CD8-positive, alpha-beta memory T cell (primary cell): Measurements from ENCODE around the gene C3. TPM values are rescaled to one million over a fixed set of nuclear protein-coding genes. Genes with fewer than 3 reads are reported as not detected.
"Not testable (repeated sequence)": the region's sequence is repeated elsewhere in the genome, so short reads cannot be mapped to it uniquely, and the experiment has no call there.

Experiments
- CTCF ChIA-PET: fragments of 350-600 bp; sonication (Branson Sonifier 250); formaldehyde crosslinking; loops from one replicate; lab custom pipeline; 2021; ENCODE audit warnings: antibody characterized with exemption; lab: Charles Lee
- POLR2A ChIA-PET: fragments of 350-600 bp; sonication (Branson Sonifier 250); formaldehyde crosslinking; loops from one replicate; lab custom pipeline; 2021; ENCODE audit warnings: antibody characterized with exemption; lab: Charles Lee
- DNase-seq, 5 donors: peaks; one replicate each; pipeline versions ENCODE4 v3.0.0 to v3.0.0-alpha.2; 2020 to 2022; ENCODE audit warnings: mixed read lengths in 1 of 5
- H3K27ac ChIP-seq: one replicate; pipeline ENCODE4 v1.7.0; 2013; ENCODE audit warnings: low read depth, mild to moderate bottlenecking, low read length, moderate library complexity
- H3K27me3 ChIP-seq: 2 replicates; pipeline ENCODE4 v1.7.0; 2013; ENCODE audit warnings: low read length, mild to moderate bottlenecking; ENCODE audit not compliant: insufficient read depth, poor library complexity, severe bottlenecking
- H3K36me3 ChIP-seq: 2 replicates; pipeline ENCODE4 v1.7.0; 2013; ENCODE audit warnings: mild to moderate bottlenecking, low read length, moderate library complexity; ENCODE audit not compliant: insufficient read depth
- H3K4me1 ChIP-seq: 2 replicates; pipeline ENCODE4 v1.7.0; 2013; ENCODE audit warnings: mild to moderate bottlenecking, low read length, moderate library complexity; ENCODE audit not compliant: insufficient read depth
- H3K4me3 ChIP-seq: 2 replicates; pipeline ENCODE4 v1.7.0; 2013; ENCODE audit warnings: mild to moderate bottlenecking, low read length
- H3K9me3 ChIP-seq: 2 replicates; pipeline ENCODE4 v1.7.0; 2013; ENCODE audit warnings: mild to moderate bottlenecking, low read length
- H3K27ac Mint-ChIP-seq, 8 donors: one replicate each; pipeline ENCODE4 v1.8.0; 2020 to 2021; ENCODE audit warnings: mixed read lengths in 8 of 8, mild to moderate bottlenecking in 6 of 8, inconsistent platforms in 3 of 8, moderate library complexity in 3 of 8
- H3K27me3 Mint-ChIP-seq, 2 donors: one replicate each; pipeline ENCODE4 v1.8.0; 2020 to 2021; ENCODE audit warnings: mixed read lengths in 2 of 2, mild to moderate bottlenecking in 1 of 2, moderate library complexity in 1 of 2
- H3K36me3 Mint-ChIP-seq, 3 donors: one replicate each; pipeline ENCODE4 v1.8.0; 2020 to 2021; ENCODE audit warnings: mixed read lengths in 3 of 3, inconsistent platforms in 1 of 3, mild to moderate bottlenecking in 1 of 3
- H3K4me1 Mint-ChIP-seq, 3 donors: one replicate each; pipeline ENCODE4 v1.8.0; 2020 to 2021; ENCODE audit warnings: mixed read lengths in 3 of 3, inconsistent platforms in 1 of 3, mild to moderate bottlenecking in 1 of 3
- H3K4me3 Mint-ChIP-seq, 7 donors: one replicate each; pipeline ENCODE4 v1.8.0; 2020 to 2021; ENCODE audit warnings: mixed read lengths in 7 of 7, mild to moderate bottlenecking in 6 of 7, moderate library complexity in 4 of 7, inconsistent platforms in 2 of 7
- H3K9me3 Mint-ChIP-seq, 5 donors: one replicate each; pipeline ENCODE4 v1.8.0; 2020 to 2022; ENCODE audit warnings: mixed read lengths in 5 of 5, mild to moderate bottlenecking in 3 of 5, moderate library complexity in 2 of 5, inconsistent platforms in 1 of 5
- polyA plus RNA-seq: library from polyadenylated mRNA; unstranded; fragments of 300-500 nt; fragmentation: Illumina TruSeq; gene quantifications from one replicate; pipeline ENCODE4 v1.2.3, GENCODE V29; 2021
- total RNA-seq, 2 experiments: library from RNA; stranded (reverse); gene quantifications; one replicate each; pipeline ENCODE4 v1.2.3, GENCODE V29; 2021

C3 gene
- total and polyA plus RNA-seq, 3 experiments from 2014 or later, result 1.6 to 1.7 TPM; not detected in 1

DNA sequence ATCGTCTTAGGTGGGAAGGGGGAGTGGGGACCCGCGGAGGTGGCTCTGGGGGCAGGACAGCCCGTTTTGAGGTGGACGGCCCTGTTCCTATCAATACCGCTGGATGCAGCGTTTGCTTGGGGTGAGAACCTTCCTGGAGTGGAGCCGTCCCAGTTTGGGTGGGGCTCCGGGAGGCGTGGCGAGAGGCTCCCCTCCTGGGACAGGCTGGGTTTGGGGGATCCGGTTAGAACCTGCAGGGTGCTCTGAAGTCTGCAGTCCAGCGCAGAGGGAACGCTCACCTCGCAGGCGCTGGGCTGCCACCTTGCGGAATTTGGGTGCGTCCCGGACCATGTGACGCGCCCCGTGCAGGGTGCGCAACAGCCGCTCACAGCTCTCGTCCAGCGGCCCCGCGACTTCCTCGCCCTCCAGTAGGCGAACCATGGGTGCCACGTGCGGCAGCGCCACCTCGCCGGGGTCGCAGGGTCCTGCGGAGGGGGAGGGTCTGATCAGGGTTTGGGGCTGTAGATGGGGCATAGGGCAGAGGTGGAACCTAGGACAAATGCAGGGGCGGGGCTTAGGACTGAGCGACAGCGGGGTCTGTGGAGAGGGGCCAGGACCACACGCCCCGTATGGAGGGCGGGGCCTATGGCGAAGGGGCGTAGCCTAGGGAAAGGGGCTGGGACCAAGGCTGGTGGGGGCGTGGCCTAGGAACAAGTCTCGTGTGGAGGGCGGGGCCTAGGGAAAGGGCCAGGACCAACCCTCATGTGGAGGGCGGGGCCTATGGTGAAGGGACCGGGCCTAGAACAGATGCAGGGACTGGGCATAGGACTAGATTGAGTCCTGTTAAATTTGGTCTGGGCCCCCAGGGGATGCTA lies 33.0 kb upstream of the C3 start:
- Mint-ChIP-seq H3K9me3 (no peaks in the 10 kb centered on the region), H3K27me3 (no peaks in the 10 kb centered on the region), H3K27ac (peak overlapping the region; percentile 55 to 93 (median 80)), H3K4me1 (peaks cover 5 to 9% (median 7%) of the 10 kb centered on the region in 3 donors), H3K36me3 (peaks cover under 1 to 67% (median 15%) of the 10 kb centered on the region in 3 donors), H3K4me3 (peak overlapping the region; percentile 28 to 83 (median 75))
- H3K4me3 ChIP-seq, result peak overlapping the region; percentile 34
- no peaks in the 10 kb centered on the region for H3K9me3 ChIP-seq
- ChIA-PET CTCF (interaction anchor here (1.2 to 2.0 kb wide), 5 partner anchors 15 to 237 kb away, joined by 3 to 6 read pairs (median 4); partner anchors contain the start of gene TNFSF14), POLR2A (interaction anchor here (0.6 kb wide), 1 partner anchor 110 kb away, joined by 4 read pairs; no protein-coding TSS in a partner anchor)
- H3K36me3 ChIP-seq, result peaks cover 23% of the 10 kb centered on the region
- H3K27me3 ChIP-seq, result no peaks in the 10 kb centered on the region
- no peaks in the 10 kb centered on the region for H3K4me1 ChIP-seq
- DNase-seq, result peak; percentile 54 to 83 (median 74)
- peak overlapping the region; percentile 43 for H3K27ac ChIP-seq

DNA sequence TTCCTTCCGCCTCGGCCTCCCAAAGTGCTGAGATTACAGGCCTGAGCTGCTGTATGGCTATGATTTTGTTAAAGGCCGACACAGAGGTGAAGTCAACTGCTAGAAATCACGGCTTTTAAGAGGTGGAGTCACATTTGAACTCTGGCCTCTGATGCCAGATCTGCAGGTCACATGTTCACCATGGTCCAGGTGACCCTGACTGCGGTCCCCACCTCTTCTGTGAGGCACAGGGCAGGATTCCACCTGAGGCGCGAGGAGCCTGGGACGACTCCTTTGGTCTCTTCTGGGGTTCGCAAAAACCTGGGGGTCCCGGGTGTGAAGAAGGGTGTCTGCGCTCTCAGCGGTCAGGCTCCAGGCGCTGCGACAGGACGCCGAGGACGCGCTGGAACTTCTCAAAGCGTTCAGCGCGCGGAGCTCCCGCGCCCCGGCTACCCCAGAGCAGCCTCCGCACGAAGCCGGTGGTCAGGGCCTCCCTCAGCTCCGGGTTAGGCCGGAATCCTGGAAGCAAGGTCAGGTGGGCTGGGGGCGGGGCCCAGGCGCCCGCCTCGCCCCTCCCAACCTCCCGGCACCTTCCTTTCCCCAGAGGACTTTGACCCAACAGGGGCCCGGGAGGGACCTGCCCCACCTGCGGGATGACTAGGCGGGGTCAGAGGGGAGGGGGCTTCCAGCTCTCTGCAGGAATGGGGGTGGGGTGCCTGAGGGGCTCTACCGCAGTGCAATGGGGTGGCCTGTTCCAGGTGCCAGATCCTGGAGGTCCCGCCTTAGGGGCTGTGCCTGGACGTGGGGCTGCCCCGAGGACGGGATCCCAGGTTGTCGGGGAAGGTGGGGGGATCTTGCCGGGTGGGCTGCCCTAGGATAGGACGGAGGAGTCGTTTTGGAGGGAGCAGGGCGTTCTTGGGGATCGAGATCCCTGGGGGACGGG lies 32.1 kb upstream of the C3 start:
- no peak overlapping the region for H3K4me3 ChIP-seq
- POLR2A ChIA-PET, result interaction anchor here (0.6 kb wide), 1 partner anchor 111 kb away, joined by 4 read pairs; no protein-coding TSS in a partner anchor
- Mint-ChIP-seq H3K9me3 (no peaks in the 10 kb centered on the region), H3K36me3 (peaks cover 0 to 70% (median 19%) of the 10 kb centered on the region in 3 donors), H3K27ac (peak overlapping the region in 1 of 8 donors; percentile 79), H3K4me1 (peaks cover 5 to 9% (median 7%) of the 10 kb centered on the region in 3 donors), H3K27me3 (no peaks in the 10 kb centered on the region), H3K4me3 (peak overlapping the region in 1 of 7 donors; percentile 78)
- H3K9me3 ChIP-seq, result no peaks in the 10 kb centered on the region
- DNase-seq, result no peak
- CTCF ChIA-PET, result interaction anchor here (1.0 to 2.0 kb wide), 4 partner anchors 9 to 236 kb away, joined by 3 to 6 read pairs (median 4); no protein-coding TSS in a partner anchor
- H3K27me3 ChIP-seq, result no peaks in the 10 kb centered on the region
- H3K4me1 ChIP-seq, result no peaks in the 10 kb centered on the region
- peak overlapping the region; percentile 43 for H3K27ac ChIP-seq
- H3K36me3 ChIP-seq, result peaks cover 26% of the 10 kb centered on the region

DNA sequence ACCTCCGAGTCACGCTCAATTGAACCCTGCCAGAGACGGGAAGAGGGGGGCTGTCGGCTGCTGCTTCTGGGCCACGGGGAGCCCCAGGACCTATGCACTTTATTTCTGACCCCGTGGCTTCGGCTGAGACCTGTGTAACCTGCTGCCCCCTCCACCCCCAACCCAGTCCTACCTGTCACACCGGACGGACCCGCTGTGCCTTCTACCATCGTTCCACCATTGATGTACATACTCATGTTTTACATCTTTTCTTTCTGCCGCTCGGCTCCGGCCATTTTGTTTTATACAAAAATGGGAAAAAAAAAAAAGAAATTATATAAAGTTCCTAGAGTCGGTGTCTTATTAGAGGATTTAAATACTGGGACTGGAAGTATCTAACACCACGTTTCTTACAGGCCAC lies 30.7 kb upstream of the C3 start:
- ChIA-PET CTCF (interaction anchor here (1.0 kb wide), 1 partner anchor 10 kb away, joined by 3 read pairs; no protein-coding TSS in a partner anchor), POLR2A (no interaction called here)
- no peak overlapping the region for H3K27ac Mint-ChIP-seq
- Histone ChIP-seq H3K4me1 (no peaks in the 10 kb centered on the region), H3K4me3 (no peak overlapping the region), H3K27me3 (no peaks in the 10 kb centered on the region), H3K27ac (no peak overlapping the region), H3K9me3 (no peaks in the 10 kb centered on the region), H3K36me3 (peaks cover 26% of the 10 kb centered on the region)
- DNase-seq, result no peak
- no peaks in the 10 kb centered on the region for H3K27me3 Mint-ChIP-seq
- H3K4me1 Mint-ChIP-seq, result peaks cover 5 to 9% (median 7%) of the 10 kb centered on the region in 3 donors
- no peaks in the 10 kb centered on the region for H3K9me3 Mint-ChIP-seq
- peaks cover 0 to 75% (median 18%) of the 10 kb centered on the region in 3 donors for H3K36me3 Mint-ChIP-seq
- no peak overlapping the region for H3K4me3 Mint-ChIP-seq

DNA sequence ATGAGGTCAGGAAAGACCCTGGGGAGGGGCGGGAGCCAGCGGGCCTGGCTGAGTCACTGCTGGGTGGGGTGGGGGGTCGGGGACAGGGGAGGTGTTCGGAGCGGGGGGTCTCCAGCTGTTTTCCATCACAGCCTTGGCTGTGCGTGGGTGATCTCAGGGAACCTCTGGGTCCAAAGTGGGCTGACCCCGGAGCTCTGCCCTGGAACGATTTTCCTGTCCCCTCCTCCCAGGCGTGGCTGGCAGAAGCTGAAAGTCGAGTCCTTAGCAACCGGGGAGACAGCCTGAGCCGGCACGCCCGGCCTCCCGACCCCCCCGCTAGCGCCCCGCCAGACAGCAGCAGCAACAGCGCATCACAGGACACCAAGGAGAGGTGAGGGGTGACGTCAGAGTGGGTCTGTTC lies 29.6 kb upstream of the C3 start:
- H3K4me1 Mint-ChIP-seq, result peaks cover 5 to 9% (median 7%) of the 10 kb centered on the region in 3 donors
- peak overlapping the region in 1 of 8 donors; percentile 36 for H3K27ac Mint-ChIP-seq
- no peaks in the 10 kb centered on the region for H3K27me3 Mint-ChIP-seq
- H3K27ac ChIP-seq, result no peak overlapping the region
- ChIA-PET POLR2A (no interaction called here), CTCF (no interaction called here)
- H3K4me3 Mint-ChIP-seq, result no peak overlapping the region
- peaks cover 0 to 77% (median 19%) of the 10 kb centered on the region in 3 donors for H3K36me3 Mint-ChIP-seq
- no peak for DNase-seq
- H3K4me1 ChIP-seq, result no peaks in the 10 kb centered on the region
- no peaks in the 10 kb centered on the region for H3K9me3 ChIP-seq
- H3K36me3 ChIP-seq, result peaks cover 23% of the 10 kb centered on the region
- no peaks in the 10 kb centered on the region for H3K27me3 ChIP-seq
- H3K4me3 ChIP-seq, result no peak overlapping the region
- no peaks in the 10 kb centered on the region for H3K9me3 Mint-ChIP-seq

DNA sequence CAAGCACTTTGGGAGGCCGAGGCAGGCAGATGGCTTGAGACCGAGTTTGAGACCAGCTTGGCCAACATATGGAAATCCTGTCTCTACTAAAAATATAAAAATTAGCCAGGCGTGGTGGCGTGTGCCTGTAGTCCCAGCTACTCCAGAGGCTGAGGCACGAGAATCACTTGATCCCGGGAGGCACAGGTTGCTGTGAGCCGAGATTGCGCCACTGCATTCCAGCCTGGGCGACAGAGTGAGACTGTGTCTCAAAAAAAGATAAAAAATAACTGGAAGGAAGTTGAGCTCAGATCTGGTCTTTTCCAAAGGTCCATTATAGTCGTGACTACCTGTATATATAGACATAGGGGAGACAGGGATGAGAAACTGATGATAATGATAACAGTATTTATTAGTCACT lies 28.1 kb upstream of the C3 start:
- peaks cover 14% of the 10 kb centered on the region for H3K36me3 ChIP-seq
- Mint-ChIP-seq H3K36me3 (peaks cover 0 to 70% (median 14%) of the 10 kb centered on the region in 3 donors), H3K4me3 (peak overlapping the region in 1 of 7 donors; percentile 40)
- H3K27me3 Mint-ChIP-seq, H3K4me3 ChIP-seq, H3K27me3 ChIP-seq, POLR2A ChIA-PET, H3K27ac ChIP-seq, H3K4me1 ChIP-seq, H3K27ac Mint-ChIP-seq, H3K9me3 Mint-ChIP-seq, H3K9me3 ChIP-seq, DNase-seq, H3K4me1 Mint-ChIP-seq: not testable (repeated sequence)
- CTCF ChIA-PET, result interaction anchor here (1.2 kb wide), 1 partner anchor 11 kb away, joined by 3 read pairs; the partner anchor contains the start of gene GPR108

DNA sequence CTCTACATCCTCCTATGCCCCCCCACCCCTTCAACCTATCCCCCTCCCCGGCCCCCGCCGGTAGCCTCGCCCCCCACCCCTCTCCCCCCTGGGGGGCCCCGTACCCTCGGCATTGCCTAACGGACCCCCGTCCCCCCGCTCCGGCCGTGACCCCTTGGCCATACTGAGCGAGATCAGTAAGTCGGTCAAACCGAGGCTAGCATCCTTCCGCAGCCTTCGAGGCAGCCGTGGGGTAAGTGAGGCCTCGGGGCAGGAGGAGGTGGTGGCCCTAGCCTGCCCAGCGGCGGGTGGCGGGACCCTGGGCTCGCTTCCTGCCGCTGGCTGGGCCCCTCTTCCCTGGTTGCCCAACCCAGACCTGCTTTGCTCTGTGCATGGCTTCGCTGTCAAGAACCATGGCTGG lies 25.5 kb upstream of the C3 start:
- Histone ChIP-seq H3K4me3 (no peak overlapping the region), H3K27ac (no peak overlapping the region), H3K27me3 (no peaks in the 10 kb centered on the region), H3K4me1 (peaks cover 6% of the 10 kb centered on the region), H3K36me3 (peaks cover 5% of the 10 kb centered on the region), H3K9me3 (no peaks in the 10 kb centered on the region)
- H3K36me3 Mint-ChIP-seq, result peaks cover 0 to 48% (median 12%) of the 10 kb centered on the region in 3 donors
- ChIA-PET POLR2A (no interaction called here), CTCF (no interaction called here)
- peak overlapping the region in 1 of 7 donors; percentile 65 for H3K4me3 Mint-ChIP-seq
- no peak overlapping the region for H3K27ac Mint-ChIP-seq
- H3K9me3 Mint-ChIP-seq, result no peaks in the 10 kb centered on the region
- H3K4me1 Mint-ChIP-seq, result peaks cover 2 to 7% (median 5%) of the 10 kb centered on the region in 3 donors
- DNase-seq, result no peak
- no peaks in the 10 kb centered on the region for H3K27me3 Mint-ChIP-seq

DNA sequence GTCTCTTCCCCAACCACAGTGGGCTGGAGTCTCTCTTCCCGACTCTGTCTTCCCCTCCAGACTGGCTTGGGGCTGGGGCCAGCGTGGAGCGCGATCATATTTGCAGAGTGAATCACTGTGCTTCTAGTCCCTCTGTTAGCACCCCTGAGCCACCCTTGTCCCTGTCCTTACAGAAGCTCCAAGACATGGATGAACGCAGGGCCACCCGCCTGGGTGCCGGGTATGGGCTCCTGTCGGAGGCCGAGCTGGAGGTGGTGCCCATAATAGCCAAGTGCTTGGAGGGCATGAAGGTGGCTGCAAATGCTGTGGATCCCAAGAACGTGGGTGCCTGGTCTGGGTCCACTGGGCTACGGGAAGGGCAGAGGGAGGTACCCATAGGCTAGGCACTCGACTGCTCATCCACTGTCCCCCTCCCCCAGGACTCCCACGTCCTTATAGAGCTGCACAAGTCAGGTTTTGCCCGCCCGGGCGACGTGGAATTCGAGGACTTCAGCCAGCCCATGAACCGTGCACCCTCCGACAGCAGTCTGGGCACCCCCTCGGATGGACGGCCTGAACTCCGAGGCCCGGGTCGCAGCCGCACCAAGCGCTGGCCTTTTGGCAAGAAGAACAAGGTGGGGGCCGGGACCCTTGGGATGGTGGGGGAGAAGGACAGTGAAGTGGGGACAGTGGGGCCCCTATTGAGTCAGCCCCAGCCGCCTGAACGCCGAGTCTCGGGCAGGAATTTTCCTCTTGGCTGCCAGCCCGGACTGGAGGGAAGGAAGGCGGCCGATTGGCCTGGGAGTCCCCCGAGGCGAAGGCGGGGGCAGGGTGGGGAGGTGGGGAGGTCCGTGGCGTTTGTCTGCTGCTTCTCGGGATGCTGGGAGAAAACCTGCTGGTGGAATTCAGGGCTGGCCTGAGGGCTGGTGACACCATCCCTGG lies 24.2 kb upstream of the C3 start:
- POLR2A ChIA-PET, result no interaction called here
- Histone ChIP-seq H3K9me3 (no peaks in the 10 kb centered on the region), H3K27ac (no peak overlapping the region), H3K36me3 (peaks cover 5% of the 10 kb centered on the region), H3K27me3 (no peaks in the 10 kb centered on the region), H3K4me3 (no peak overlapping the region), H3K4me1 (peaks cover 19% of the 10 kb centered on the region)
- Mint-ChIP-seq H3K27me3 (no peaks in the 10 kb centered on the region), H3K9me3 (no peaks in the 10 kb centered on the region), H3K27ac (peak overlapping the region in 1 of 8 donors; percentile 31), H3K36me3 (peaks cover 0 to 41% (median 10%) of the 10 kb centered on the region in 3 donors), H3K4me1 (peaks cover 4 to 17% (median 7%) of the 10 kb centered on the region in 3 donors), H3K4me3 (peak overlapping the region in 1 of 7 donors; percentile 84)
- CTCF ChIA-PET, result interaction anchor here (1.1 kb wide), 1 partner anchor 118 kb away, joined by 5 read pairs; no protein-coding TSS in a partner anchor
- DNase-seq, result no peak
